DLD1 (cell line): ENCODE results near the gene PCDH18.
"Not testable (repeated sequence)": the region's sequence is repeated elsewhere in the genome, so short reads cannot be mapped to it uniquely, and the experiment has no call there.

Experiments
- in situ Hi-C: cut with HindIII; loops from 2 replicates; pipeline ENCODE4 v1.10.0; 2017; ENCODE audit warnings: low sequenced_read_pairs

PCDH18 gene

GRCh38 chr4:137531168-137531985 lies 917 bp downstream of the PCDH18 start:
- in situ Hi-C loops, result no loop called here

GRCh38 chr4:137530176-137530575 lies 2.1 kb downstream of the PCDH18 start:
- in situ Hi-C loops, result no loop called here

- in situ Hi-C loops, result no loop called here
These were observed 2.9 kb downstream of the PCDH18 start for GRCh38 chr4:137529432-137529831.

- in situ Hi-C loops, result no loop called here
These were observed 3.6 kb downstream of the PCDH18 start for GRCh38 chr4:137528673-137529072.

GRCh38 chr4:137526681-137527080 lies 5.6 kb downstream of the PCDH18 start:
- in situ Hi-C loops, result no loop called here

GRCh38 chr4:137524725-137525369 lies 7.4 kb downstream of the PCDH18 start:
- in situ Hi-C loops, result no loop called here

- in situ Hi-C loops, result no loop called here
These were observed 9.0 kb downstream of the PCDH18 start for GRCh38 chr4:137523329-137523728.

- in situ Hi-C loops, result no loop called here
These were observed 11.2 kb downstream of the PCDH18 start for GRCh38 chr4:137521053-137521452.

GRCh38 chr4:137519406-137519805 lies 12.9 kb downstream of the PCDH18 start:
- in situ Hi-C loops, result no loop called here

- in situ Hi-C loops, result not testable (repeated sequence)
These were observed 15.0 kb downstream of the PCDH18 start for GRCh38 chr4:137517323-137517722.

- in situ Hi-C loops, result no loop called here
These were observed 17.7 kb downstream of the PCDH18 start for GRCh38 chr4:137514406-137515111.

GRCh38 chr4:137510557-137511265 lies 21.6 kb downstream of the PCDH18 start:
- in situ Hi-C loops, result no loop called here

GRCh38 chr4:137509855-137510282 lies 22.4 kb downstream of the PCDH18 start:
- in situ Hi-C loops, result no loop called here

GRCh38 chr4:137502339-137503129 lies 29.8 kb downstream of the PCDH18 start:
- in situ Hi-C loops, result no loop called here

GRCh38 chr4:137496267-137496666 lies 36.0 kb downstream of the PCDH18 start:
- in situ Hi-C loops, result not testable (repeated sequence)

GRCh38 chr4:137495578-137495977 lies 36.7 kb downstream of the PCDH18 start:
- in situ Hi-C loops, result no loop called here

GRCh38 chr4:137483313-137483959 lies 48.9 kb downstream of the PCDH18 start:
- in situ Hi-C loops, result not testable (repeated sequence)

GRCh38 chr4:137479657-137480056 lies 52.6 kb downstream of the PCDH18 start:
- in situ Hi-C loops, result not testable (repeated sequence)

- in situ Hi-C loops, result no loop called here
These were observed 55.9 kb downstream of the PCDH18 start for GRCh38 chr4:137476345-137476744.
